NCI-H2029 treated with DMSO at 0.1 percent for 48 hours (cell line): ENCODE results near the gene NDRG4.

Experiments used
- DNase-seq: peaks from one replicate; lab custom pipeline; 2025; lab: John Stamatoyannopoulos, UW

Gene NDRG4

DNA sequence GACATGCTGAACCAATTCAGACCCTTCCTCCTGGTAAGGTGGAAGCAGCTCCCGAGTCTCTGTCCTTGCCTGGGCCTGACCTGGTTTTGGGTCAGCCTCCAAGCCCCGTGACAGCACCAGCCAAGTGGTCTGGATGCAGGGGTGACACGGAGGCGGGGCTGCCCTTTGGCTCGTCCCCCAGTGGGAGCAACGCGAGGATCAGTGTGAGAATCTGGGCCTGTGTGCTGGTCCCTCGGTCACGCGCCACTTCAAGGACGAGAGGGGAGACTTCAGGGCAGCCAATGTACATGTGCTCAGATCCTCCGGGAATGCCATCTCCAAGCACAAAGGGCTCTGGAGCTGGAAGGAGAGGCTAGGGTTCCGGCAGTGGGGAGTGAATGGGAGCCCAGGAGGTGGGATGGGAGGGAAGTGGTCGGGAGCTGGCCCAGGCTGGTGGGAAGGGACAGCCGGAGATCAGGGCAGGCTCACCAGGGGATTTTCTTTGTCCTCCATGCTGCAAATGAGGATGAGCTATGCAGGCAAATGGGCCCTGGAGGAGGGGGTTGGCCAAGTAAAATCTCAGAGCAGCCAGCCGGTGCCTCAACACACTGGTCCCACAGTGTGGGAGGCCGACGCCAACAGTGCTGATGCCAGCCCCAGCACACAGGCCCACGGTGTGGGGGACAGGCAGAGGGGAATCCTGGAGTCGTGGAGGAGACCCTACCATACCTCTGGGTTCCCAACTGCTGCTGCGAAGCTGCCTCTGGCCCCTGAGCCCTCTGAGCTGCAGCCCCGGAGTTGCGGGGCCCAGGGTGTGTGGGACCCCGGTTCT, 4.2 kb upstream of the NDRG4 start:
- no peak for DNase-seq

DNA sequence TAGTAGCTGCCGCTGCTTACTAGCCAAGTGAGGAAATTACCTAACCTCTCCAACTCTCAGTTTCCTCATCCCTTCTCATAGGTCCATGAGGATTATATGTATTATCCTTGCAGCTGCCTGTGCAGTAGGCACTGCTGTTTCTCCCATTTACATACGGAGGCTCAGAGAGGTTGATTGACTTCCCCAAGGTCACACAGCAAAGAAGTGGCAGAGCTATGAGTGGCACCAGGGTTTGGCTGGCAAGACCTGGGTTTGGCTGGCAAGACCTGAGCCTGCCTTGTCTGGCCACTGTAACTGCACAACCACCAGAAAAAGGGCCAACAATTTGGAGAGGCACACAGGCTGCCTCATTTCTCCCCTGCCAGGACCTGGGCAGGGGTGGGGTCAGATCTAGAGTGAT, 2.5 kb upstream of the NDRG4 start:
- DNase-seq, result no peak

DNA sequence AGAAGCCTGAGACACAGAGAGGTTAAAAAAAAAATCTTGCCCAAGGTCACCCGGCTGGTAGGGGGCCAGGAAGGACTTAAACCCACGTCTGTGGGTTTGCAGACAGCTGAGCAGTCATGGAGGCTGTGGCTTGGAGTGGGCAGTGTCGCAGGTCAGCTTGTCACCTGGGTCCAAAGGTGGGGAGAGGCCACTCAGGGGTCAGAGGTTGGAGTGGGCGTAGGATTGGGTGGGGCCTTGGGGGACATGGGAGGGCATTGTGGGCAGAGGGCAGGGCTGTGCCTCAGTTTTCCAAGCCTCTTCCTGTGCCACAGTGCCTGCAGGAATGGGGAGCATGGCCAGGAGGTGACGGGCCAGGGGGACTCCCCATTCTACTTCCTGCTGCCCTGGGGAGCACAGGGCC, 2.0 kb upstream of the NDRG4 start:
- no peak for DNase-seq

DNA sequence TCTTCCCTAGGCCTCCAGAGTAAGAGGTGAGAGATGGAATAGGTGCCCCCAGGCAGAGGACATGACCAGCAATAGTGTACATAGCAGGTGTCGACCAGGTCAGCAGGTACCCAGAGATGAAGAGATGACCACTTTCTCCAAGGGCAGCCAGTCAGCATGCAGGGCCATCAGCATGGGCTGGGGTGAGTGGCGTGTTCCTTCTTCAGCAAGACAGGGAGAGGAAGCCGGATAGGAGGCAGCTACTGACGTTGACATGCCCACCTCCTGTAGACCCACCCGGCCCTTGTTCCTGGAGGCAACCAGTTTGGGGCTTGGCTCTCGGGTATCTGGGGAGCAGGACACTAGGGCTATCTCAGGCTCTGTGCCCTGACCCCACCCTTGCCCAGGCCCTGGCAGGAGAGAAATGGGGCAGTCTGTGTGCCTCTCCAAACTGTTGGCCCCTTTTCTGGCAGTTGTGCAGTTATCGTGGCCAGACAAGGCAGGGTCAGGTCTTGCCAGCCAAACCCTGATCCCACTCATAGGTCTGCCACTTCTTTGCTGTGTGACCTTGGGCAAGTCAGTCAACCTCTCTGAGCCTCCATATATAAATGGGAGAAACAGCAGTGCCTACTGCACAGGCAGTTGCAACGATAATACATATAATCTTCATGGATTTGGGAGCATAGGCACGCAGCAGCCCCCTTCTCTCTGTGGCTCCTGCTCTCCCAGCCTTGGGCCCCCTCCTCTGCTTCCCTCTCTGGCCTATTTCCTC, 1.4 kb upstream of the NDRG4 start:
- DNase-seq, result no peak

DNA sequence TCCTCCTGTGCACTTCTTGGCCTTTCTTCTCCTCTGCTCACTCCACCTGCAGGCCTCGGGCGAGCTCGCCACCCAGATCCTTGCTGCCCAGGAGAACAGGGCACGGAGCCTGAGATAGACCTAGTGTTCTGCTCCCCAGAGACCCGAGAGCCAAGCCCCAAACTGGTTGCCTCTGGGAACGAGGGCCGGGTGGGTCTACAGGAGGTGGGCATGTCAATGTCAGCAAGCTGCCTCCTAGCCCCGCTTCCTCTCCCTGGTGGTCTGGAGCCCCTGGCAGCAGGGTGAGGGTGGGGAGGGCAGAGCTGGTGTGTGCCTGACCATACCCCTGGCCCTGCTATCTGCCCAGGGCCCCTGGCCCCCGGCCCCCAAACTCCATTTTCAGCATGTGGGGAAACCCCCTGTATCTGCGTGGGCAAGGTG, 841 bp upstream of the NDRG4 start:
- DNase-seq, result no peak

DNA sequence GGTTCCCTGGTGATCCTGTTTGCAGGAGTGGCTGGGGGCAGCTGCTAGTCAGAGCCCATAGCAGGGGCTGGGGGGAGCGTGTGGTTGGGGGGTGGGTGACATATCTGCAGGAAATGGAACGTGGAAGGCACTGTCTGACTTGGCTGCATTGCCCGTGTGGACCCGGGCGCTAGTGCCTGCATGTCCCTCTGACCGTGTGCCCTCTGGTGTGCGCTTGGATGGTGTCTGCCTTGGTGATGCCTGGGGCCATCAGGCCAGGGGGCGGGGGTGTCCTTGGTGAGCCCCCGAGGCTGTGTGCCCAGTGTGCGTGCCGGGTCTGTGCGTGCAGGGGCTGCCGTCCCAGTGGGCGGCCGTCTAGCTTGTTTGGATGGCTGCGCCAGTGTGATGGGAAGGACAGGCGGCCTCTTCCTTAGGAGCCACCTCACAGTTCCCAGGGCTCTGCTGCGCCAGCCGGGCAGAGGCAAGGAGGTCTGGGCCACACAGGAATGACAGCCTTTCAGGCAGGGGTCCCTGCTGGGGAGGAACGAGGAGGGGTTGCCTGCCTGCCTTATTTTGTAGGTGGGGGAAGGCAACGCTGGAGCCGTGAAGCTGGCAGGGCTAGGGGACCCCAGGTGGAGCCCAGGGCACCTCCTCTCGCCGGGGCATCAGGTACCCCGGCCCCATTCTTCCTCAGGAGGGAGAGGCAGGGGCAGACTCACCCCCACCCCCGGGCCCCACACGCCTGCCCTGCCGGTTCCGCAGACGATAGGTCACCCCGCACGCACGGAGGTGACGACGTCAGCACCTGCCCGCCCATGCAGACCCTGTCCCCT, 693 bp downstream of the NDRG4 start:
- DNase-seq, result no peak

DNA sequence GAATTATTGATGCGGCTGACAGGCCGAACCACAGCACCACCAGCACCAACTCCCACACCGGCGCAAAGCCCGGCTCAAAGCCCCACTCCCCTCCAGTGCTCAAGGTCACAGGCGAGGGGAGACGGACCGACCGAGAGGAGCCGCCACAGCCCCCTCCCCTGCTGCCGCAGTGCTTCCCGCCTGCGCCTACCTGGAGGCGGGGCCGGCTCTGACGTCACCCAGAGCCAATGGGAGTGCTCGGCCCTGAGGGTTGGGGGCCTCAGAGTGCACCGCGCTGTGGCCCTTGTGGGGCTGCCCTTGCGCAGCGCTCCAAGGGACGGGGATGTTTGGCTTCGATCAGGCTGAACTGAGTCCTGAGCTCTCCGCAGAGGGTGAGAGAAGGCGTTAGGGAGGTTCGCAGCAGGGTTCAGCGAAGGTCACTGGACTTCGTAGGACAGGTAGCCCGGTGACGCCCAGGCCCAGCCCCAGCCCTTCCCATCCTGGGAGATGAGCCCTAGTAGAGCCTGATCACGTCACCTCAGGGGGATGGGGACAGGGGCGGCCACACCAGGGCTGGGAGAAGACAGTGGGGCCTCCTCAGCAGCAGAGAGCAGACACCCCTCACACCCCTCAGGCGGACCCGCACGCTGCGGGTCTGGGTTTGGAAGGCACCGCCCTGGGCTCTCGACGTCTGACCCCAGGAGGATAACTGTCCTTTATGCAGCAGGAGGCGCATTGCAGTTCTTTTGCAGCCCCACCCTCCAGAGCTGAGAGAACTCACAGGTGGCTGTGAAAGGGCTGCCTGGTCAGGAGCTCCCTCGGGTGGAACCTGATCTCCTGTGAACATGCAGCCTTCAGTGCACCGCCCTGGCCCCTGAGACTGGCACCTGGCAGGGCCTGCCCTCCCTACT, 1.5 kb downstream of the NDRG4 start:
- DNase-seq, result no peak

DNA sequence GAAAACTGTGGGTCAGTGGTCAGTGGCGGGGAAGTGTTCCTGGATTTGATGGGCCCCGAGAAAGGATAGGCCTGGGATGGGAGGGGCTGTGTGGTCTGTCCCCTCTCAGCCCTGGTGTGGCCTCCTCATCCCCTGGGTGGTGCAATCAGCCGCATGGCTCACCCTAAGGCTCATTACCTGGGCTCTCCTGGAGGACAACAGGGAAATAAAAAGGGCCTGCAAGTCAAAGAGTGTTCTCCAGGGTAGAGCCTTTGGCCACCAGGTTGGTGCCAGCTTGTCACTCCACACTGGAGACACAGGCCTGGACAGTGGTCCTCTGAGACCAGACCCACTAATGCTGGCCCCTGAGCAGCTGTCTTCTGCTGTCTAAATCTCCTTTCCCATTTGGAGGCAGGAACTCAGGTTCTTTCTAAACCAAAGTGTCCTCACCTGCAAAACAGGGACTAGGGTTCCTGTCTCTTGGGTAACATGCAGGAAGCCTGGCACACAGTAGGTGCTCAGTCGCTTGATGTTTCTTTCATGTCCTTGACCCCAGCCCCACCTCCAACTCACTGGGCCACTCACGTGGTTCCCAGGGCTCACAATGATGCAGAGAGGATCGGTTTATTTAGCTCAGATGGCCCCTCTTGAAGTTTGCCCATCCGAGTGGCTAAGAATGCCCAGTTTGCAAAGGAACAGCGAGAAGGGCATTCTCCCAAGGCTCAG, 2.4 kb downstream of the NDRG4 start:
- no peak for DNase-seq

DNA sequence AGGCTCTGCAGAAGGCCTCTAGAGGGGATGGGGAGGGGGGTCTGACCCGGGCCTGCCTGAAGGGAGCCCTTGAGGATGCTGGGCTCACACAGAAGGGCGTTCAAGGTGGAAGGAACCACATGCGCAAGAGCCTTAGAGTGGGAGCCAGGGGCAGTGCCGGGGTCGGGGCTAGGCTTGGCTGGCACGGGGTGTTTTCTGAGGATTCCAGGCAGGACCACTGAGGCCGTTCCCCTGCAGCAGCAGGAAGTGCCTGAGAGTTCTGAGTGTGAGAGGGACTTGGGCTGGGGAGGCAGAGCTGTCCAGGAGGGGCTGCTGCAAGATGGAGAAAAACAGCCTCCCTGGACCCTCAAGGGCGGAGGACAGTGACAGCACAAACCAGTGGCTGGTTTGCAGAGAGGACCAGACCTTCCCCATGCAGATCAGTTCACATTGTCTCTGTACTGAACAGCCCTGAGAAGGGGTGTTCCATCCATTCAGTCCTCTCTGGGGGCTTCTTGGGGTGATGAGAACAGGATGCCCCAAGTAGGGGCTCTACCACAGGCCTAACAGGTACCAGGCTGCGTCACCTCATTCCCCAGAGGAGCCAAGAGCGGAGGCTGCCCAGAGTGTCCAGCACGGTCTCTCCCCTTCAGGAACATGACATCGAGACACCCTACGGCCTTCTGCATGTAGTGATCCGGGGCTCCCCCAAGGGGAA, 3.4 kb downstream of the NDRG4 start:
- no peak for DNase-seq

DNA sequence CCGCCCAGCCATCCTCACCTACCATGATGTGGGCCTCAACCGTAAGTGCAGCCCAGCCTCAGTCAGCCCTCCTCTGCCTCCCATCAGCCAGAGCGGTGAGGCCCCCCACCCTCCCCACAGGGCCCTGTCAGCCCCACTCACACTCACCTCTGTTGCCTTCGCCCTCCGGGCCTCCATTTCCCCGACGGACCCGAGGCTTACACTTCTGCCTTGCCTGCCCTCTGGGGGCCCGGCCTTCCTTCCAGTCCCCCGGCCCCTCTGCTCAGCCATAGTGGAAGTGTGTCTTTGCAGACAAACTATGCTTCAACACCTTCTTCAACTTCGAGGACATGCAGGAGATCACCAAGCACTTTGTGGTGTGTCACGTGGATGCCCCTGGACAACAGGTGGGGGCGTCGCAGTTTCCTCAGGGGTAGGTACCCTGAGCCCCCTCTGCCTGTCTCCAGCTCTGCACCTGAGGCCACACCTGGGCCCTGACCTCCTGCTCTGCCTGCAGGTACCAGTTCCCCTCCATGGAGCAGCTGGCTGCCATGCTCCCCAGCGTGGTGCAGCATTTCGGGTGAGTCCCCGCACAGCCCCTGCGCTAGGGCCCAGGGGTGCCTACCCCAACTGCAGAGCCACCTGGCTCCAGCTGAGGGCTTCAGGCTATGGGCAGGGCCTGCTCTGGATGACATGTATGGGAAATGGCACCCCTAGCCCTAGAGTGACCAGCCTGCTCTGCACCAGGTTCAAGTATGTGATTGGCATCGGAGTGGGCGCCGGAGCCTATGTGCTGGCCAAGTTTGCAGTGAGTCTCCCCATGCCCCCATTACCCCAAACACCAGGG, 4.1 kb downstream of the NDRG4 start:
- DNase-seq, result no peak

DNA sequence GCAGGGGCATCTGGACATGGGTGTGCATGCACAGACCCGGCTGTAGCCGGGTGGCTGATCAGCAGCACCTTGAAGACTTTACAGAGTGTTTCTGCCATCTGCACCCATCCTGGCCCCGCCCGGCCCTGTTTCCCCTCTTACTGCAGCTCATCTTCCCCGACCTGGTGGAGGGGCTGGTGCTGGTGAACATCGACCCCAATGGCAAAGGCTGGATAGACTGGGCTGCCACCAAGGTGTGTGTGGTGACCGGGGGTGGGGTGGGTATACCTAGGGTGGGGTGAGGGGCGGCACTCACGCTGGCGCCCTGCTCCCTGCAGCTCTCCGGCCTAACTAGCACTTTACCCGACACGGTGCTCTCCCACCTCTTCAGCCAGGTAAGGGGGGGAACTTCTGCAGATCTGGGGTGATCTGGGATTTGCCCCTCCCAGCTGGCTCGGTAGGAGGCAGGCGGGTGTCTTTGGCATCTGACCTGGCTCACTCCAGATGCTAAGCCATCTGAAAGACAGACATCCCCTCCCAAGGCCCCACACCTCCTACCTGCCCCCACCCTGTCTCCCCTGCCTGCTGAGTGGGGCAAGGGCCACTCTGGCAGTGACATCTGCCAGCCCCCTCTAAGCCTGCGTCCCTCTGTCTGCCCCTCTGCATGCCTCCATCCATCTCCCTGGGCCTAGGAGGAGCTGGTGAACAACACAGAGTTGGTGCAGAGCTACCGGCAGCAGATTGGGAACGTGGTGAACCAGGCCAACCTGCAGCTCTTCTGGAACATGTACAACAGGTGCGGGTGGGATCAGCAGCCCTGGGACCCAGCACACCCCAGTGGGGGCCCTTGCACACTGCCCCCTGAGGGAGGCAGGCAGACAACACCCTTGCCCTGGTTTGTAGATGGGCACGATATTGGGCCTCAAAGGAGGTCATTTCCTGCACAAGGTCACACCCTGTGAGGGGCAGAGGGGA, 6.6 kb downstream of the NDRG4 start:
- no peak for DNase-seq

DNA sequence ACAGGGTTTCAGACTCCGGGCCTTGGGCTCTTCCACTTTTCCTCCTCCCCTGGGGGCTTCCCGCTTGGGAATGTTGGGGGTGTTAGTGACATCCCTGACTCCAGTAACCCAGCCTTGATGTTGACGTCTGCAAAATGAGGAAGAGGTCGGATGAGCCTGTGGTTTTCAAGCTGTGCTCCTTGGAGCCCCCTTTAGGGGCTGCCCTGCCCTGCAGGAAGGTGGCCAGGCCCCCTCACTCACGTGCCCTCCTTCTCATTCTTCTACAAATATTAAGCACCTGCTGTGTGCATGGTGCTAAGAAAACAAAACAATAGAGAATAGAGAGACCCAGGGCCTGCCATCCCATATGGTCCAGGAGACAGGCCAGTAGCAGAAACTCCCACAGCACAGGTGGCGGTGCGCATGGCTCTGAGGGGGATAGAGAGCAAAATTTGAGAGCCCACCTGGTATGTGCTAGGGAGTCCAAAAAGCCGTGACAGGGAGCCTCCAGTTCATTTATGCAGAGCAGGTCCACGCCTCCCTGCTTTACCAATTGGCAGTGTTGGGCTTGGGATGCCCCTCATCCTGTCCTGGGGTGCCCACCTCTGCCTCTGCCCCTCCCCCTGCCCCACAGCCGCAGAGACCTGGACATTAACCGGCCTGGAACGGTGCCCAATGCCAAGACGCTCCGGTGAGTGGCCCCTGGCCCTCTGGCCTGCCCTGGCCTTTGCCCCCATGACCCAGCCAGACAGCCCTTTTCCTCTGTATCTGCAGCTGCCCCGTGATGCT, 7.4 kb downstream of the NDRG4 start:
- DNase-seq, result no peak

DNA sequence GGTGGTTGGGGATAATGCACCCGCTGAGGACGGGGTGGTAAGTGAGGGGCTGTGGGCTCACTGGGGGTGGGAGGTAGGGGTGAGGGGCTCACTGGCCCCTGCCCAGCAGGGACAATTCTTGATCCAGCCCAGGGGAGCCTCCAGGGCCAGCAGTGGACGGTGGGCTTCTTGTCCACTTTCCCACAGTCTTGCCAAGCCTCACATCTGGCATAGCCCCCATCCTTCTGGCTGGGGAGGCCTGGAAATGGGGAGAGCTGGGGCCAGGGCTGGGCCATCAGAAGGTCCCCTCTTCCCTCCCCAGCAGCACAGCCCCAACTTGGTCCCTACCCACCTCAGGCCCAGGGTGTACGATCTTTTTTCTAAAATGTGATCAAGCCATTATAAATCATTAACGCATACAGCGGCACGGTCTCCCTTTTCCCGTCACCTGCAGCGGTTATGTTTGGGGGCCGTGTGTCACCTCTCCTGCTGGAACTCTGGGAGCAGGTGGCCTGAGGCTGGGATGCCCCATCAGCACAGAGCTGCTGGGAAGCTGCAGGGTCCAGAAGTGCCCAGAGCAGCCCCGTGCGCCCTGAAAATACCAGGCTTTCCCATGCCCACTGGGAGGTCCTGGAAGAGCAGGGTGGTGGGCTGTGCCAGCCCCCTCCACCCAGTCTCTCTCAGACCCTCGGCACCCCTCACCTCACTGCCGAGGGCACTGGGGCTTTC, 8.2 kb downstream of the NDRG4 start:
- no peak for DNase-seq

DNA sequence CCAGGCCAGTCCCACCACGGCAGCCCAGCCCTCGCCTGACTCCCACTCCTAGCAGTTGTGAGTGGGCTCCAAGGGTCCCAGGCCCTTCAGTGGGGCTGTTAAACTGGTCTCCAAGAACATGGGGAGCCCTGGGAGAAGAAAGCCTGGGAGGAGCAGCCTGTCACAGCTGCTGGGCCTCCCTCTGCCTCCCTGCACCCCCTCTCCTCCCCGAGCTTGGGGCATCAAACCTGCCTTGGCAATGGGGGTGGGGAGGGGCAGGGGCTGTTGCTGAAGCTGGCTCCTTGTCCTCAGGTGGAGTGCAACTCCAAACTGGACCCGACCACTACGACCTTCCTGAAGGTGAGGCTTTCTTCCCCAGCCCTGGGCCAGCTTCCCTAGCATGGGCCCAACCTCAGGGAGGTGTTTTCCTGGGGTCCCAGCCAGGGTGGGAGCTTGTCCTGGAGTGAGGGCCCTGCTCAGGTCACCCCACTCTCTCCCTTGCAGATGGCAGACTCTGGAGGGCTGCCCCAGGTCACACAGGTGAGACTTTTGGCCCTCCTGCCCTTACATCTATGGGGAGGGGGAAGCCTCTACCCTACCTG, 8.8 kb downstream of the NDRG4 start:
- no peak for DNase-seq

DNA sequence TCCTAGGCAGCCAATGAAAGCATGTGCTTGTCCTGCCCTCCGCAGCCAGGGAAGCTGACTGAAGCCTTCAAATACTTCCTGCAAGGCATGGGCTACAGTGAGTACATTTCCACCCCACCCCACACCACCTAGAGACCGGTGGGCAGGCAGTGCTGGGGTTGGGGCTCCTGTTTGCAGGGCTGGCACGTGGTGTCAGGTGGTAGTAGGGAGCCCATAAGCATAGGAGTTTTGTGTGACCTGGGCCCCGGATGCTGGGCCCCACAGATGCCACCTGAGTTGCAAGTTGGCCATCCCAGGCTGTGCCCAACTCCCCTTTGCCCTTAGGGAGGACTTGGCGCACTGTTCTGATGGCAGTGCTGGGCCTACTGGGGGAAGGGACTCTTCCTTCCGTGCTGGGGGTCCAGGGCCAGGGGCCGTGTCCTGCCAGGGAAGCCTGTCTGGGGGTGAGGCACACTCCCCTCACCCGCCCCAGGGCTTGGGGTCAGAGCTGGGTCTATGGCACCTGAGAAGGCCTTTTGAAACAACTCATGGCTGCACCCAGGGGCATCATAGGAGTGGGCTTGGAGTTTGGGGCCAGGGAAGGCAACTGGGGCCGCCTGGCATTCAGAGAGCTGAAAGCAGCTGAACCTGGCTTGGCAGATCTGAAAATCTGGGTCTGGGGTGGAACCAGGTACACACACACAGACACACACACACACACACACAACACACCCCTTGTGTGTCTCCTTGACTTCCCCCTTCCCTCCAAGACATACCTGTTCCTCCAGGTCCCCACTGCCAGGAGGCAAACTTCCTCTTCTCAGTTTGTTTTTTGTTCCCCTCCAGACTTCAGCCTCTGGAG, 9.5 kb downstream of the NDRG4 start:
- DNase-seq, result no peak
